HG02943 (cell line): Measurements from ENCODE around the gene IER5L.
"Not testable (repeated sequence)": the region's sequence is repeated elsewhere in the genome, so short reads cannot be mapped to it uniquely, and the experiment has no call there.

Experiments used
- ATAC-seq: cut with Tn5 transposase; IDR thresholded peaks from one replicate; pipeline ENCODE4 v1.9.1; 2021; ENCODE audit warnings: mild to moderate bottlenecking, low read depth, moderate library complexity; ENCODE audit not compliant: unreplicated experiment

Gene IER5L

GRCh38 chr9:129204840-129205239 lies 26.8 kb upstream of the IER5L start:
- ATAC-seq: no peak

GRCh38 chr9:129203556-129203909 lies 25.5 kb upstream of the IER5L start:
- no peak for ATAC-seq

- peak; percentile 78 for ATAC-seq
These were observed 24.8 kb upstream of the IER5L start for GRCh38 chr9:129202613-129203555.

- no peak for ATAC-seq
These were observed 23.8 kb upstream of the IER5L start for GRCh38 chr9:129201866-129202265.

GRCh38 chr9:129201289-129201688 lies 23.2 kb upstream of the IER5L start:
- ATAC-seq: no peak

GRCh38 chr9:129200255-129200654 lies 22.2 kb upstream of the IER5L start:
- ATAC-seq: no peak

- ATAC-seq: no peak
These were observed 21.0 kb upstream of the IER5L start for GRCh38 chr9:129199044-129199435.

- no peak for ATAC-seq
These were observed 20.4 kb upstream of the IER5L start for GRCh38 chr9:129198319-129199043.

- ATAC-seq: no peak
These were observed 19.9 kb upstream of the IER5L start for GRCh38 chr9:129197978-129198318.

- ATAC-seq: not testable (repeated sequence)
These were observed 19.0 kb upstream of the IER5L start for GRCh38 chr9:129197045-129197444.

- no peak for ATAC-seq
These were observed 17.5 kb upstream of the IER5L start for GRCh38 chr9:129195606-129196005.

GRCh38 chr9:129194221-129194620 lies 16.2 kb upstream of the IER5L start:
- no peak for ATAC-seq

- ATAC-seq: no peak
These were observed 15.6 kb upstream of the IER5L start for GRCh38 chr9:129193655-129194054.

- no peak for ATAC-seq
These were observed 13.2 kb upstream of the IER5L start for GRCh38 chr9:129191234-129191633.

- ATAC-seq: not testable (repeated sequence)
These were observed 11.9 kb upstream of the IER5L start for GRCh38 chr9:129189971-129190370.

- ATAC-seq: no peak
These were observed 9.0 kb upstream of the IER5L start for GRCh38 chr9:129187042-129187441.

GRCh38 chr9:129185991-129186390 lies 7.9 kb upstream of the IER5L start:
- ATAC-seq: no peak

GRCh38 chr9:129185402-129185801 lies 7.3 kb upstream of the IER5L start:
- no peak for ATAC-seq

- no peak for ATAC-seq
These were observed 6.6 kb upstream of the IER5L start for GRCh38 chr9:129184596-129185122.

- no peak for ATAC-seq
These were observed 6.1 kb upstream of the IER5L start for GRCh38 chr9:129184219-129184524.

GRCh38 chr9:129183495-129184218 lies 5.6 kb upstream of the IER5L start:
- no peak for ATAC-seq
